NCI-H748 treated with DMSO at 0.1 percent for 48 hours (cell line): ENCODE data around the gene LAMB4.
"Not testable (repeated sequence)": the region's sequence is repeated elsewhere in the genome, so short reads cannot be mapped to it uniquely, and the experiment has no call there.

Source experiments
- DNase-seq: peaks from one replicate; lab custom pipeline; 2025; lab: John Stamatoyannopoulos, UW

The LAMB4 gene

DNA sequence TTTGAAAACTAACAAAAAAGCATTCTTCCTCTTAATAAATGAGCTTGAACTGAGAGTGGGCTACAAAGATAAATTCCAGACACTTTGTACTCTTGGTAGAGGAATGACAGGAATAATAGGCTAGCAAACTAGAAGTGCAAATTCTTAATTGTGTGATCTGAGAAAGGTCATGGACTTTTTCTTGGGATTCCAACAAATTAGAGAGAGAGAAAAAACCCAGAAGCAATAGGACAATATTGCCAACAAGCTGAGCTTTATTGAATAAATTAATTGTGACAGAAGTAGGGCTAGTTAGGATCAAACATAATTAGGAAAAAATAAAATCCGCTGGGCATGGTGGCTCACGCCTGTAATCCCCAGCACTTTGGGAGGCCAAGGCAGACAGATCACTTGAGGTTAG lies 85.8 kb downstream of the LAMB4 start:
- DNase-seq: no peak

DNA sequence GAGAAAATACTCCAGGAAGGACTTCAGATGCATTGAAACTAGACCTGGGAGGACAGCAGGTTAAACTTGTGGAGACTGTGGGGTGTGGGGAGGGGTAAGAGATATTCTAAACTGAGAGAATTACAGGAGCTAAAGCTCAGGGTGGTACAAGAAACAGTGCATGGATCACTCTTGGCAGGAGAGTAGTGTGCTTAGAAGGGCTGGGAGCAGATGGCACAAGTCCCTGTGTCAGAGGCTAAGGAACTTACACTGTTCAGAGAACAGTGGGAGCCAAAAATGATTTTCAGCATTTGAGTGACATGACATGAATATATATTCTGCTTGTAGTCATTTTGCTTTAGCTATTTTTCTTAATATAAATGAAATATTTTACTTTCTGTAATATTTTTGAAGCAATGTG lies 91.2 kb downstream of the LAMB4 start:
- DNase-seq: no peak

DNA sequence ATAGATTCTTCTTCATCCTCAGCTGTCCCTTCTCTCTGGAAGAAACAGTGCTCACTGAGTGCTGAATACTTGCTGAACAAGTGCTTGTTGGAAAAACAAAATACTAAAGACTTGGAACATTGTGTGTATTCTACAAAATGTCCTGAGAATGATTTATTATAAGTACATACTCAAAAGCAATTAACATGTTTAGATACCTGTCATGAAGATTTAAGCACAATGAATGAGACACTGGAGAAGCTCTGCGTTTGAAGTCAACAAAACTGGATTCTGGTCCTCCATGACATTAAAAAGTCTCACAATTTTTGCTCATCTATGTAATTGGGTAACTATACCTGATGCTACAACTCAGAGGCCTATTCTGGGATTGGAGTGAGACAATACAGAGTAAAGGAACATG lies 92.4 kb downstream of the LAMB4 start:
- no peak for DNase-seq

DNA sequence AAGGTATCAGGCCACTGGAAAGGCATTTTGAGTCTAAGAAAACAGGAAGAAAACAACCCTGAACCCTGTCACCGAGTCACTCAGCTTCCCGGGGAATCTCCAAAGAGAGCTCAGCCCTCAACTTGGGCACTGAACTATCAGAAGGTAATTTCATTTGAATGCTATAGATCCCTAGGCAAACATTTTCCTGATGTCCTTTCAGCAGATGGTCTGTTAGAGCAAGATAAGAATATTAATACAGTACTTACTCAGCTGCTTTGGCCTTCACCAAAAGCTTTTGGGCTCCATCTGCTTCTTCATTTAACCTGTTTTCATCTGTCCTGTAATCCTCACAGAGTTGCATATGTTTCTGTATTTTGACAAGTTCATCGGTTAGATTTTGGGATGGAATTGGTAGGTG lies 93.0 kb downstream of the LAMB4 start:
- no peak for DNase-seq

DNA sequence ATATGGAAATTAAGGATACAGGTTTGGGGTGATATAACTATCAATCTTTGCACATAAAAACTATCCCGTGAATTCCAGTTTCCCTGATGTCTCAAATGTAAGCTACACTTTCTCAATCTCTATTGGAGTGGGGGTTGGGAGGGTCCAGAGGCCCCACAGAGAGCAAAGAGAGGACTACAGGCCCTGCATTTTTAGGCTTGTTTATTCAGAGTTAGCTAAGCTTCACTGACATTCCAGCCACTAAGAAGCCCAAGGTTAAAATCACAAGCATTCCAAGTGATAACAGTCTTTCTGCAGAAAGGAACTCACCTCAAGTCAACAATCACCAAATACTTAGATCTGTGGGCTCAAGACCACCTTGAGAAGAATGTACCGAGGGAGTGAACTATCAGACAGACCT lies 95.6 kb downstream of the LAMB4 start:
- DNase-seq: no peak

DNA sequence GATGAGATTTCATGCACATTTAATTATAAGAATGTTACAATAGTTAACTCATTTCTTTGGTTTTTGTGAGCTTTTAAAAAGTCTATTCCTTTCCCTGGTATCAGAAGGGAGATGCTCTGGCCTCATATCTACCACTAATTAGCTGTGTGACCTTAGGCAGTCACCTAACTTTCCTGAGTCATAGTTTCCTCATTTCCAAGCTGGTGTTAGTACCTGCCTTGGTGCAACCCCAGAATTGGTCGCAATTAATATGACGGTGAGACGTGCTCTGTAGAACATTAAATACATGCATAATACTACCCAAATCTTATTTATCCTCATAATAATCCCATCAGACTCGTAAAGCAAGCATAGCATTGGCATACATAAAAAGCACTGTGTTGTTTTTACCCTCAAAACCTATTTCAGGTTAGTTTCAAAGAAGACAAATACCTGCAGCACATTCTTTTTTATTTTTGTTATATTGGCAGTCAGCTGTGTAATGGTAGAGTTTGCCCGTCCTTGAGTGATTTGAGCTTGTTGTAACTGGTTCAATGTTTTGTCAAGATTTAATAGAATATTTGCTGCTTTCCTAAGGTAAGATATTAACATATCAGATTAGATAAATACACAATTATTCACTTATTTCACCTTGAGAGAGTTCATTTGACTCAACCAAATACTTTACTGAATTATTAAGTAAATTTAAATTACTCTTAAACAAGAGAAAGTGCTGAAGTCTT lies 96.2 kb downstream of the LAMB4 start:
- no peak for DNase-seq

DNA sequence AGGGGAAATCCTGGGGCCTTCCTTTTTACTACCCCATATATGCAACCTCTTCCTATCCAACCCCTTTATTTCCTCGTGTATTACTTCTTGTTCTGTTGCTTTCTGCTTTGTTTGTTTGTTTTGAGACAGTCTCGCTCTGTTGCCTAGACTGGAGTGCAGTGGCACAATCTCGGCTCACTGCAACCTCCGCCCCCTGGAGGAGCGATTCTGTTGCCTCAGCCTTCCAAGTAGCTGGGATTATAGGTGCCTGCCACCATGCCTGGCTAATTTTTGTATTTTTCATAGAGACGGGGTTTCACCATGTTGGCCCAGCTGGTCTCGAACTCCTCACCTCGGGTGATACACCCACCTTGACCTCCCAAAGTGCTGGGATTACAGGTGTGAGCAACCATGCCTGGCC lies 96.9 kb downstream of the LAMB4 start:
- not testable (repeated sequence) for DNase-seq

DNA sequence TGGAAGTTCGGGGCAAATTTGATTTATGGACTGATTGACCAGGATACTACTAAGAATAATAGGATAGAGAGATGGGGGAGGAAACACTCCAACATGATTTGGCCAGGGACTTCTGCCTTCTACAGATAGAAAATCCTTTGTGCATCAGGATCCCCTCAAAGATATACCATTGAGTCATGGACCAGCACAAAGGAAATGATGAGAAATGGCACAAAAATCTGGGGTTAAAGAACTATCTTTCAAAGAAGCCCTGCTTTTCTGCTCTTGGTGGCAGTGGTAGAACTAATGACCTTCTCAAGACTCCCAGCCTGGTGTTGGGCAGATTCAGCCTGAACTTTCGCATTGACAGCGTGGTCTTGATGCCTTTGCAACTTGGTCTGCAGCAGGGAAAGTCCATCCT lies 99.6 kb downstream of the LAMB4 start:
- DNase-seq: no peak

DNA sequence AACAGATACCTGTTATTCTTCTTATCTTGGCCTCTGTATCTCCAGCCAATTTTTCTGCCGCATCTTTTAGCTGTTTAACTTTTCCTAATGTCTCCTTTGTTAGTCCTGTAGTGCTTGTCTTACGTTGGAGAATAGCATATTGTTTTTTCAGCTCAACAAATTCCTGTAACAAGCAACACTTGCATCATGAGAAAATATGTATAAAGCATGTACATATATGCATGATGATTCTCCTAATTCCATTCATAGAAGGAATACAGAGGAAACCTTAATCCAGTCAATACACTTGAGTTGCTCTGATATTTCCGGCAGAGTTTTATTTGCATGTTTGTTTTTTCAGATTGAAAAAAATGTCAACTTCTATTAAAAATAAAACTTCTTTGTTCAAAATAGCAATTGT lies 101.1 kb downstream of the LAMB4 start:
- no peak for DNase-seq

DNA sequence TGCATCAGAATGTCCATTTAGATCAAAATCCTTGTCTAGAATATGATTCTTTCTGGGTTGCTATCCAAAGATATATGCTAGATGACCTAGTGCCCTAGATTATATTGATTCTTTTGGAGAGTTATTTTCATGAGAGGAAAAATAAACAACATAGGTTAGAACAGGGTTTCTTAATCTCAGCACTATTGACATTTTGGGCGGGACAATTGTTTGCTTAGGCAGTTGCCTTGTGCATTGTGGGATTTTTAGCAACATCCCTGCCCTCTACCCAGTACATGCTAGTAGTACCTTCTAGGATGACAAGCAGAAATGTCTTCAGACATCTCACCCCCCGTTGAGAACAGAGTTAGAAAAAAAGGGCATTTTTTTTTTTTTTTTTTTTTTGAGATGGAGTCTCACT lies 102.0 kb downstream of the LAMB4 start:
- no peak for DNase-seq

DNA sequence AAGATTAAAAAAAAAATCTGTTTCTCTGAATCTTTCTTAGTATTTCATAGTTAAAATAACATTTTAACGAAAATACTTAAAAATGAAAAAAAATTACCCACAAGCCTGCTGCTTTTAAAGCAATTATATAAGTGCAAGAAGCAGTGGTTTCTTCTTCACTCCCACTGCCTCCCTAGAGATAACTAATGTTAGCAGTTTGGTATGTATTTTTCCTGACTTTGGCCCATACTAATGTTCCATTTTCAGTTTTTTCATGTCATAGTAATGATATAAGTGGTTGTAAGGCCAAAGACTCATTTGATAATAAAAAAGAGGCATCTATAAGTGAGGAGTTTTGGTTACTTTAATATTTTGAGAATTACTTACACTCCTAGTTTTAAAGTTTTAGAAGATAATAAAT lies 102.9 kb downstream of the LAMB4 start:
- no peak for DNase-seq

DNA sequence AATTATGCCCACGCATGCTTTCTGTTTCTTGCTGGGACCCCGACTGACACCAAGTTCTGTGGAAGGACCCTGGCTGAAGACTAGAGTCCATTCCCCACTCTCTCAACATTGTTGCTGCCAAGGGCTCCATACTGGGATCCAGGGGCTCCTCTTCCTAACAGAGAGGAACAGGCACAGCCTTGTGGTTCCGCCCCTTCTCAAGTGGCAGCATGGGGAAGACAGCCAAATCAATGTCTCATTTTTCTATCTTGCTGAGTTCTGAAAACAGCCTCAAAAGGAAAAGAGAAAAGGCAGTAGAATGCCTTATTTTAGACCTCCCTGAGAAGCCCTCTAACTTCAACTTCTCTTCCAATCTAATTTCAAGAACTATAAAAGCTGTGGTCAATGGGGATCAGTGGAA lies 103.5 kb downstream of the LAMB4 start:
- no peak for DNase-seq

DNA sequence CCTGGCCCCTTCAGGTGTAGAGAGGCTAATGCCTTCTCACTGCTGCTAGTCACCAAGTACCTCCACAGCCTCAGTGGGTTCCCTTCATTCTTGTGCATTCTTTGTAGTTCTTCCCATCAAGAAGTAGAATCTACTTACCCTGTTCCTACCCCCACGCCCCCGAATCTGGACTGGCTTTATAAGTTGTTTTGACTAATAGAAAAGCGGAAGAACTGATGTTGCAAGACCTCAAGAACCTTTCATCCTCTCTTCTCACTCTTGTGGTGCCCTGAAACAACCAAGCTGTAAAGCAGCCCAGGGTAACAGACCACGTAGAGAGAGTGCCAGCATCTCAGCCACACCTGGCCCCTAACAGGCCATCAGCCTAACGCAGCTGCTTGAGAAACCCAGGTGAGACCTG lies 104.0 kb downstream of the LAMB4 start:
- DNase-seq: no peak

DNA sequence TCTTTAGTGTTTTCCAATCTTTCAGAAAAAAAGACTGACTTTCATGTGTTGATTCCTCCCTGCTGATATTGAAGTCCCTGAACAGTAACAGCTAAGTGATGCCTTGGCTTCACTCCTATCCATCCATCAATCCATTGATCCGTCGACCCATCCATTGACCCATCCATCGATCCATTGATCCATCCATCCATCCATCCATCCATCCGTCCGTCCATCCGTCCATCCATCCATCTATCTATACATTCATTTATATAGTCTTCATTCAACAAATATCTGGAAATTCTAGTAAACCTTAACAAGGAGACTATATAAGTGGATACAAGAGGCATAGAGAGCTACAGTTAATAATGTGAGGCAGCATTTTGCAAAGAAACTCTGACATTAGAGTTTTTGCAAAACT lies 105.6 kb downstream of the LAMB4 start:
- DNase-seq: no peak

DNA sequence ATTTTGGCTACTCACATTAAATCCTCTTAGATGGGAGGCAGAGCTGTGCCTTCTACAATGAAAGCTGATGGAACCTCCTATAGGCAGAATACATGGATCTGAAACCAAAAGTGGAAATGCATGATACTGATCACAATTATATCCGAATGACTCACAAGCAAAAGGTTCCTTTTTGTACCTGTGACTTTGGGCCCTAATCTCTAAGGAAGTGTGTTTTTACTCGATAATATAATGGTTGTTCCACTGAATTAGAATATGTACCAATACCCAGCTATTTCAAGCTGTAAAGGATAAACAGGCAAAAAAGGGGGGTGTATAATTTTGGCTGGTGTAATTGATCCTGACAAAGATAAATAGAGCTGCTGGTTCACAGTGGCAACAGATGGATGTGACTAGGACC lies 109.6 kb downstream of the LAMB4 start:
- no peak for DNase-seq

DNA sequence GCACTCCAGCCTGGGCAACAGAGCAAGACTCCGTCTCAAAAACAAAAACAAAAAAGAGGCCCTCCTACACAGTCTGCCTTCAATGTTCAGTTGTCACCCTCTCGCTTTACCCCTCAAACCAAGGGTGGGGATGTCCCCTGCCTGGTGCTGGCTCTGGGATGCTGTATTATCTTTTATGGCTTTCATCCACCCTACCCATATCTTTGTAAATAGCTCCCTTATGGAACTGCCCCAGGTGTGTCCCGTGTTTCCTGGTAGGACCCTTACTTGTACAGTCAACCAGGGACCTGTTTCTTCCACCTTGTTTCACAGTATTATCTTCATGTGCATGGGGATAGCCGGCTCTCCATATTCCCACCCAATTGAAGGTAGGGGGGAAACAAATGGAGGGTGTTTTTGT lies 111.5 kb downstream of the LAMB4 start:
- no peak for DNase-seq

DNA sequence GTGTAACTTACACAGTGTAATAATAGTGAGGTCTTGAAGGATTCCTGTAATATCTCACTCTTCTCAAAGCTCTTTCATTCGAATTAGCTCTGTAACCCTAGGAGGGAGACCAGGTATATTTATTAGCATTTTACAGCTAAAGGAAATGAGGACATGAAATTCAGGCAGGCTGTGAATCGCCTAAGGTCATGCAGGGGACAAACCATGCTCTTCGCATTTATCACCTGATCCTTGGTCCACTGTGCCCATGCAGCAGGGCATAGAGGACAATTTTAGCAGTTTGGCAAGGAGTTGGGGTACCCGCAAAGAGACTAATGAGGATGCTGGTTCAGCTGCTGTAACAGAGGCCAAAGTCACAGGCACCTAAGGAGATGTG lies 112.4 kb downstream of the LAMB4 start:
- no peak for DNase-seq

DNA sequence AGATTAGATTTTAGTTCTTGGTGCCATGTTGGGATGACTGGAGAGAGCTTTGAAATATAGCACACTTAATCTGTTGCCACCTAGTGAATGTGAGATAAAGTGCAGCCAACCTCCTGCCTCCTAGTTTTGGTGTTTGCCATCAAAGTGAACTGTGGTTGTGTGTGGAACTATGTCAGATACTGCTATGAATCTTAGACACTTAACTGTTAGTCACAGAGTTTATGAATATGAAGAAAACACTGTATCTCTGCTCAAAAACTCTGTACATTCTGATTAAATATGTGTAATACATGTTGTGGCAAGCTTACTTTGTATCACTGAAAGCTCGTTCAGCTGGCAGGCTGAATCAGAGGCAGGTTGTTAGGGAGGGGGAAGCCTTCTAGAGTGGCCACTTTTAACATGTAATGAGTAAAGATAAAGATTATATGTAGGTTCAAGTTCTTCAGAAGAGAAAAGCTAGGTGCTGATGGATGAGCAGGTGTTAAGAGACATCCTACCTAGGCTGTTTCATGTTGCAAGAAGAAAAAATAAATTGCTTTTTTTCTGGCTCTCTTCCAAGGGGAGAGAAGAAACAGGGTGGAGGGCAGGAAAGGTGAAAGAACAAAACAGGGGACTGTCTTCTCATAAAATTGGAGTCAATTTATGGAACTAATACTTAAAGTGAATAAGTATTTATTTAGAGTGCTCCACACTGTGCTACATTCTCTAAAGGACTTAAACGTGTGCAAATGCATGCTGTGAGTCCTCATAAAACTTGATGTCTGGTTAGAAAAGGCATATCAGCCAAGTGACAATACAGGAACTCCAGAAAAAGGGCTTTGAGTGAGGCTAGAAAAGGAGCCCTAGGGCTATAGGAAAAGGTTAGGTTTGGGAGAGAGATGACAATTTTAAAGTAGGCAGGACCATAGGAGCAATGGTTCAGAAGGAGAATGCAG lies 113.1 kb downstream of the LAMB4 start:
- DNase-seq: peak; percentile 37

DNA sequence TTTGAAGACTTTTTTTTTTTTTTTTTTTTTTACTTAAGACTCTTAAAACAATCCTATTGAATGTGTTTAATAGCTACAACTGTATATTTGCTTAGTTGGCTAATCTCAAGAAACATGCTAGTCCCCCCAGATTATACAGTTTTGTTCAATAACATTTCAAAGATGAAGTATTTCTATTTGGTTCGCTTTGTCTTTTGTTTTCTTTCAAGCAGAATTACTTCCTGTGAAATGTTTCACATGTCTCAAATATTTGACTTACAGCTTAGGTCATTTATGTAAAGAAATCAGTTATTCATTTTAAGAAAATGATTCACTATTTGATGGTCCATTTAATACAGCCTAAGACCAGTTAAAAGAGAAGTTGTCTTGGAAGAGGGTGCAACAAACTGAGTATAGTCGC lies 114.4 kb downstream of the LAMB4 start:
- DNase-seq: no peak

DNA sequence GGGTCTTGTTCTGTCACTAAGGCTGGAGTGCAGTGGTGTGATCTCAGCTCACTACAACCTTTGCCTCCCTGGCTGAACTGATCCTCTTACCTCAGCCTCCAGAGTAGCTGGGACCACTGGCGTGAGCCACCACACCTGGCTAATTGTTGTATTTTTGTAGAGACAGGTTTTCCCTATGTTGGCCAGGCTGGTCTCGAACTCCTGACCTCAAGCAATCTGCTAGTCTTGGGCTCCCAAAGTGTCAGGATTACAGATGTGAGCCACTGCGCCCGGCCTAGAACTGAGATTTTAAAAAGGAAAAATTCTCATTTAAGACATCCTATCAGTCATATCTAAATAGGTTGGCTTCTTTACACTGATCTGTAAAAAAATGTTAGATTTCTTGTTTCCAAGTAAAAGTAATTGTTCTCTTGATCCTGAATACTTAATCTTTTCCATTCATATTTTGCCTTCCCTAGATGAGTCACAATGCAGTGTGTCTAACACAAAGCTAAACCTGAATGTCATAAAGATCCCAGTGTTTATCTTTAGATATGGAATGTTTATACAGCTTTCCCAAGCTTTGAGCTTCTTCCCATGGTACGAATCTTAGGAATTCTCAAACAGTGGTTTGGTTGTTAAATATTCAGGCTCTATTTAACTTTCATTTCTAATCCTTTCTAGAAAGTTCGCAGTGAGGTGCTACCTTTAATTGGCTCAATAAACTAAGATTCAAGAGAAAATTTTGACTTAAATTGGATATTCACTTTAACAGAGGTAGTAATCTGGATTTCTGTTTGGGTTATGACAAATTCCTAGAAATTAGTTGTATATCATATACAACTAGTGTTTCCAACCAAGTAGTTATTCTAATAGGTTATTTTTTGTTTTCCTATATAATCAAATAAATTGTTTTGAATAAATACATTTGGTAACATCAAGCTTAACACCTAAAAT lies 115.1 kb downstream of the LAMB4 start:
- DNase-seq: no peak

DNA sequence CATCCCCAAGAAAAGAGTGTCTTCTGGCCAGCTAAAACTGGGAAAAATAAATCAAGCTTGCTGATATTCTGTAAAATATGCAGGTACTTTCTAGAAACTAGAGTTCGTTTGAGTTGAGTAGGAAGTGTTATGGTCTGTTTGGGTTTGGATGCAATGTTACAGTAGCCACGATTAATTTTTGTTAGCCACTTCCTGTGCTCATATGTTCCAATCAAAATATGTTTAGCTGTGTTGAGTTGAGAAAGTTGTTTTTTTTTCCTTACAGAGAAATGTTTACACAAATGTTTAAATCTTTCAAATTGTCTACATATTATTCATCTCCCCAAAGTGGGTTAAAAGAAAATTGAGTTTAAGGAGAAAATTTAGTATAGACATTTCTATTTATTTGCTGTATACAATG lies 115.9 kb downstream of the LAMB4 start:
- DNase-seq: no peak
